ENCODE results near the gene TMC4.
"Not testable (repeated sequence)": the region's sequence is repeated elsewhere in the genome, so short reads cannot be mapped to it uniquely, and the experiment has no call there.

Gene TMC4, protein sequence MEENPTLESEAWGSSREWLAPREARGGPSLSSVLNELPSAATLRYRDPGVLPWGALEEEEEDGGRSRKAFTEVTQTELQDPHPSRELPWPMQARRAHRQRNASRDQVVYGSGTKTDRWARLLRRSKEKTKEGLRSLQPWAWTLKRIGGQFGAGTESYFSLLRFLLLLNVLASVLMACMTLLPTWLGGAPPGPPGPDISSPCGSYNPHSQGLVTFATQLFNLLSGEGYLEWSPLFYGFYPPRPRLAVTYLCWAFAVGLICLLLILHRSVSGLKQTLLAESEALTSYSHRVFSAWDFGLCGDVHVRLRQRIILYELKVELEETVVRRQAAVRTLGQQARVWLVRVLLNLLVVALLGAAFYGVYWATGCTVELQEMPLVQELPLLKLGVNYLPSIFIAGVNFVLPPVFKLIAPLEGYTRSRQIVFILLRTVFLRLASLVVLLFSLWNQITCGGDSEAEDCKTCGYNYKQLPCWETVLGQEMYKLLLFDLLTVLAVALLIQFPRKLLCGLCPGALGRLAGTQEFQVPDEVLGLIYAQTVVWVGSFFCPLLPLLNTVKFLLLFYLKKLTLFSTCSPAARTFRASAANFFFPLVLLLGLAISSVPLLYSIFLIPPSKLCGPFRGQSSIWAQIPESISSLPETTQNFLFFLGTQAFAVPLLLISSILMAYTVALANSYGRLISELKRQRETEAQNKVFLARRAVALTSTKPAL

GRCh38 chr19:54172471-54173358 lies at the start of gene TMC4:
Gene TMC4 (minus strand): TSS chr19:54173160. CDS start chr19:54173117, 43 bp downstream.
- peak; percentile 36 for DNase-seq
- Mint-ChIP-seq H3K4me1 (peaks cover 6% of the 10 kb centered on the region), H3K9me3 (no peaks in the 10 kb centered on the region), H3K36me3 (peaks cover 1% of the 10 kb centered on the region), H3K27ac (no peak within 1 kb of the TSS), H3K4me3 (no peak within 1 kb of the TSS), H3K27me3 (peaks cover 15% of the 10 kb centered on the region)
- CTCF ChIA-PET = interaction anchor here (2.0 kb wide), 1 partner anchor 93 kb away, joined by 5 read pairs; no protein-coding TSS in a partner anchor

DNA sequence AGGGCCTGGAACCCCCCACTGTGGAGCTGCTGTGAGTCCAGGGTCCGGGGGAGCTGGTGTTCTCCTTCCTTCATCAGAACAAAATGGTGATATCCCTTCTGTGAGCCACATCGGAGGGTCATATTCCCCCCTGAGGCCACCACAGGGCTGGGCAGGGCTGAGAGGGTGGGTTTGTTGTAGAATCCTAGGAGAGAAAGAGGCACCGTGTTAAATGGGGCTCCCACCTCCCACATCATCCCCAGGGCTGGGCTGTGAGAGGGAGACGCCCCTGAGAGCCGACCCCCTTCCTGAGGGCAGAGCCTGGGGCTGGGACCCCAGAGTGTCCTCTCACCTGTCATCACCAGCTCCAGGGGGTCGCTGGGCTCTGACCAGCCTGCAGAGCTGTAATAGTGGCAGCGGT lies 49.0 kb upstream of the TMC4 start:
- H3K36me3 Mint-ChIP-seq, H3K4me3 Mint-ChIP-seq, CTCF ChIA-PET, DNase-seq, H3K27ac Mint-ChIP-seq, H3K9me3 Mint-ChIP-seq: not testable (repeated sequence)
- Mint-ChIP-seq H3K27me3 (peaks cover 18% of the 10 kb centered on the region), H3K4me1 (peaks cover 16% of the 10 kb centered on the region)

- H3K36me3 Mint-ChIP-seq, DNase-seq, H3K27ac Mint-ChIP-seq, H3K4me3 Mint-ChIP-seq, CTCF ChIA-PET, H3K9me3 Mint-ChIP-seq: not testable (repeated sequence)
- peaks cover 18% of the 10 kb centered on the region for H3K27me3 Mint-ChIP-seq
- H3K4me1 Mint-ChIP-seq = peaks cover 16% of the 10 kb centered on the region
These were observed 46.7 kb upstream of the TMC4 start for GRCh38 chr19:54219702-54220101.

DNA sequence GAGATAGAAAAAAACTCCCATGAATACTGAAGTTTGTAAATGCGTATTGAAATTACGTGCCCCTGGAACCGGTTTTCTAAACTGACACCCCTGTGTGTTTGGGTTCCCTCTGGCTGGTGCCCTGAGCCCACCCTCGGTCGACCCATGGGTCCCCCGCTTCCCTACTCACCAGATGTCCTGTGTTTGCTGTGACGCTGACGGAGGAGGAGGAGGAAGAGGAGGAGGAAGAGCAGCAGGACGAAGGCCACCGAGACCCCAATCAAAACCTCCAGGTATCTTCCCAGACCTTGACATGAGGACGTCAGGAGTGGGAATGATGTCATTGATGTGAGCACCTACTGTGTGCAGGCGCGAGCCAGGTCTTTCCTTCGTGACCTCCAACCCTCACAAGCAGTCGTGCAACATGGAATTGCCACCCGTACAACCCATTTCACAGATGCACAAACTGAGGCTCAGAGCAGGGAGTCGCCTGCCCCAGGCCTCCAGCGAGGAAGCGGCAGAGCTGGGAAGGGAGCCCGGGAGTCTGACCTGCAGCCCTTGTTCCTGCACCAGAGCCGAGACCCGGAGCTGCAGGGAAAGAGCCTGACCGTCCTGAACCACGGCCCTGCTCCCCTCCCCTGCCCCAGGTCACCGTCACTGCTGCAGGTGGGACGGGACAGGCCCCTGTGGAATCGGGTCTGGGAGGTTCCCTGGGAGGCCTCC lies 46.2 kb upstream of the TMC4 start:
- DNase-seq = no peak
- peaks cover 16% of the 10 kb centered on the region for H3K4me1 Mint-ChIP-seq
- H3K27ac Mint-ChIP-seq = no peak overlapping the region
- H3K9me3 Mint-ChIP-seq = no peaks in the 10 kb centered on the region
- peaks cover 17% of the 10 kb centered on the region for H3K27me3 Mint-ChIP-seq
- H3K36me3 Mint-ChIP-seq = peaks cover 6% of the 10 kb centered on the region
- CTCF ChIA-PET = interaction anchor here (0.9 kb wide), 1 partner anchor 10 kb away, joined by 3 read pairs; no protein-coding TSS in a partner anchor
- H3K4me3 Mint-ChIP-seq = no peak overlapping the region

DNA sequence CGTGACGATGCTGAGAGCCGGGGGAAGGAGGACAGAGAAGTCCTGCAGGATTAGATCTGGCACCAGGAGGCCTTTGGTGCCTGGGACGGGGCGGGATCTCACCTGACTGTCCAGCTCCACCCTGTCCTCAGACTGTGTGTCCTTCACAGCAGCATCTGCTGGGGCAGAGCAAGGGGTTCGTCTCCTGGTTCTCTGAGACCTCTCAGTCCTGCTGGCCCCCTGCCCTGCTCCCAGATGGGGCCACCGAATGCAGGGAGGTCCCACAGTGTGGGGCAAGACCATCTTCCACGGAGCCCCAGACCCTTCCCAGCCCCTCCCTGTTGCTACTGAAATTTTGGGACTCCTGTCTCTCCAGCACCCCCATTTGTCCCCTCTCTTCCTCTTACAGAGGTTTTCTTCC lies 45.3 kb upstream of the TMC4 start:
- H3K4me1 Mint-ChIP-seq = peaks cover 9% of the 10 kb centered on the region
- H3K27me3 Mint-ChIP-seq = peaks cover 9% of the 10 kb centered on the region
- no peak for DNase-seq
- peaks cover 7% of the 10 kb centered on the region for H3K36me3 Mint-ChIP-seq
- H3K4me3 Mint-ChIP-seq = no peak overlapping the region
- no peaks in the 10 kb centered on the region for H3K9me3 Mint-ChIP-seq
- no peak overlapping the region for H3K27ac Mint-ChIP-seq
- CTCF ChIA-PET = interaction anchor here (0.9 kb wide), 1 partner anchor 11 kb away, joined by 3 read pairs; no protein-coding TSS in a partner anchor

- H3K4me1 Mint-ChIP-seq, H3K27ac Mint-ChIP-seq, H3K9me3 Mint-ChIP-seq, CTCF ChIA-PET, DNase-seq, H3K36me3 Mint-ChIP-seq, H3K4me3 Mint-ChIP-seq, H3K27me3 Mint-ChIP-seq: not testable (repeated sequence)
These were observed 44.7 kb upstream of the TMC4 start for GRCh38 chr19:54217517-54218247.

DNA sequence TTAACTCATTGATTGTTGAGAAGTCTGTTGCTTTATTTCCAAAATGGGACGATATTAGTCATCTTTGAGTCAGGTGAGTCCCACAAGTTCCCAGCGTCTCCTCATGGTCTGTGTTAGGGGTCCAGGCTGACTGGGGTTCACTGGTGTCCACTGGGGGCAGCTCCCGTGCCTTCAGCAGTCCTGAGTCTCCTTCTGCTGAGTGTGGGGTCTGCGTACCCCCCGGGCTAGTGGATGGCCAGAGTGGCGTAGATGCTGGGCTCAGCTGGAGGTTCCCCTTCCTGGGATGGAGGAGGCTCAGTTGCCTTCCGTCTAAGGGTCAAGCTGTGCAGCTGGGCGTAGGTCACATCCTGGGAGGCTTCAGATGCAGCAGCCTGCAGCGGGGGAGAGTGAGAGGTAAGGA lies 43.9 kb upstream of the TMC4 start:
- Mint-ChIP-seq H3K4me3 (no peak overlapping the region), H3K36me3 (peaks cover 10% of the 10 kb centered on the region), H3K4me1 (peaks cover 2% of the 10 kb centered on the region), H3K9me3 (no peaks in the 10 kb centered on the region), H3K27me3 (no peaks in the 10 kb centered on the region), H3K27ac (no peak overlapping the region)
- CTCF ChIA-PET = no interaction called here
- DNase-seq = no peak

DNA sequence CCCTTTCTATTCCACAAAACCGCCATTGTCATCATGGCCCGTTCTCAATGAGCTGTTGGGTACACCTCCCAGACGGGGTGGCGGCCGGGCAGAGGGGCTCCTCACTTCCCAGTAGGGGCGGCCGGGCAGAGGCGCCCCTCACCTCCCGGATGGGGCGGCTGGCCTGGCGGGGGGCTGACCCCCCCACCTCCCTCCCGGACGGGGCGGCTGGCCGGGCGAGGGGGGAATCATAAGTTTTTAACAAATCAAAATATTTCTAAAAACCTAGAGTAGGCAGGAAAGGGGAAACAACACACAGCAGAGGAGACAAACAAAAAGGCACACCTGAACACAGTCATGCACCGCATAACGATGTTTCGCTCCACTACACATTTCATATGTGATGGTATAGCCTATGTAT lies 41.8 kb upstream of the TMC4 start:
- H3K36me3 Mint-ChIP-seq = peaks cover 23% of the 10 kb centered on the region
- H3K4me3 Mint-ChIP-seq, H3K27ac Mint-ChIP-seq, H3K9me3 Mint-ChIP-seq, DNase-seq, H3K27me3 Mint-ChIP-seq, CTCF ChIA-PET: not testable (repeated sequence)
- H3K4me1 Mint-ChIP-seq = peaks cover 20% of the 10 kb centered on the region

DNA sequence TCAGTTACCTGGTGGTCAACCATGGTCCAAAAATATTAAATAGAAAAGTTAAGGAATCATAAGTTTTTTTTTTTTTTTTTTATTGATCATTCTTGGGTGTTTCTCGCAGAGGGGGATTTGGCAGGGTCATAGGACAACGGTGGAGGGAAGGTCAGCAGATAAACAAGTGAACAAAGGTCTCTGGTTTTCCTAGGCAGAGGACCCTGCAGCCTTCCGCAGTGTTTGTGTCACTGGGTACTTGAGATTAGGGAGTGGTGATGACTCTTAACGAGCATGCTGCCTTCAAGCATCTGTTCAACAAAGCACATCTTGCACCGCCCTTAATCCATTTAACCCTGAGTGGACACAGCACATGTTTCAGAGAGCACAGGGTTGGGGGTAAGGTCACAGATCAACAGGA lies 41.3 kb upstream of the TMC4 start:
- H3K4me3 Mint-ChIP-seq, H3K27me3 Mint-ChIP-seq, DNase-seq, CTCF ChIA-PET, H3K27ac Mint-ChIP-seq, H3K9me3 Mint-ChIP-seq: not testable (repeated sequence)
- H3K36me3 Mint-ChIP-seq = peaks cover 23% of the 10 kb centered on the region
- peaks cover 25% of the 10 kb centered on the region for H3K4me1 Mint-ChIP-seq

DNA sequence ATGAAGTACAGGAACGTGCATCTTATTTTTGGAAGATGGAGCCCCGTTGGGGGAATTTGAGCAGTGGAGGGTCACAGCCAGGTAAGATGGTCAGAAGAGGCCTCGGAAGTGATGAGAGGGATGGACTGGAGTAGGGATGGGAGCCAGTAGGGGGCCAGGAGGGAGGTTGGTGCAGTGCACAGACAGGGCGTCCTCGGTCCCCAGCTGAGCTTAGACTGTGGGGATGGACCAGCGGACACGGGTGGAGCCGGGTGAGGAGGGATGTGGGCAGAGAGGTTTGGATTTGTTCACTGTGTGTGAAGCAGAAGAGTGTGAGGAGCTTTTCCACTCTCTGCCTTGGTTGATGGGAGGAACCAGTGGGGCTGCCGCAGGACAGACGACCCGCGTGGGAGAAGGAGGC lies 38.3 kb upstream of the TMC4 start:
- Mint-ChIP-seq H3K27me3 (no peaks in the 10 kb centered on the region), H3K9me3 (no peaks in the 10 kb centered on the region), H3K36me3 (peaks cover 43% of the 10 kb centered on the region), H3K27ac (peak overlapping the region; percentile 77), H3K4me3 (no peak overlapping the region), H3K4me1 (peaks cover 55% of the 10 kb centered on the region)
- CTCF ChIA-PET = interaction anchor here (0.6 kb wide), 1 partner anchor 93 kb away, joined by 3 read pairs; no protein-coding TSS in a partner anchor
- DNase-seq = no peak

DNA sequence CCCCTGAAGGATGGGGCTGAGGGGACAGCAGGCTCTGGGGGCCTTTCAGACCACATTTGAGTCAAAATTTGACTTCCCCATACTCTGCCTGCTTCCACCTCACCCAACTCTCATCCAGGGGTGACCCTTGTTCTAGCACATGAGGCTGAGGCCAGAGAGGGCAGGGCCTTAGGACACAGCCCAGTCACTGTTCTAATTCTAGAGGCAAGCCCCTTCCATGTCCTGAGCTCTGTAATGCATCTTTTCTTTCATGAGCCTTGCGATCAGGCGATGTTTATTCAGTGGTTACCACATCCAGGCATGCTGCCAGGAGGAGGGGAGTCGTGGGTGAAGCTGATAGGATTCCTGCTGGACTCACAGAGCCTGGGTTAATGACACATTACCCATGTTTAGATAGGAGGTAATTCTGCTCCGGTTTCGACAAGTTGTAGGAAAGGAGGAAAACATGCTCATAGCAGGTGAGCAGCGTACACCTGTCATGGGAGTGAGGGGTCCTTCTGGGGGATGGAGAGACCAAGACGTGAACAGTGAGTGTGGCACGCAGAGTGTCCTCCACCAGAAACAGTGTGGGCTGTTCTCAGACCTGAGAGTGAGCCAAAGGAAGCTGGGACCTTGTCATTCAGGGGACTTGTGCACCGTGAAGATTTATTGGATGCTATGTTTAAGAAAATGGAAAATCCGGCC lies 37.0 kb upstream of the TMC4 start:
- H3K36me3 Mint-ChIP-seq = peaks cover 53% of the 10 kb centered on the region
- H3K4me3 Mint-ChIP-seq = peak overlapping the region; percentile 1
- no peak for DNase-seq

DNA sequence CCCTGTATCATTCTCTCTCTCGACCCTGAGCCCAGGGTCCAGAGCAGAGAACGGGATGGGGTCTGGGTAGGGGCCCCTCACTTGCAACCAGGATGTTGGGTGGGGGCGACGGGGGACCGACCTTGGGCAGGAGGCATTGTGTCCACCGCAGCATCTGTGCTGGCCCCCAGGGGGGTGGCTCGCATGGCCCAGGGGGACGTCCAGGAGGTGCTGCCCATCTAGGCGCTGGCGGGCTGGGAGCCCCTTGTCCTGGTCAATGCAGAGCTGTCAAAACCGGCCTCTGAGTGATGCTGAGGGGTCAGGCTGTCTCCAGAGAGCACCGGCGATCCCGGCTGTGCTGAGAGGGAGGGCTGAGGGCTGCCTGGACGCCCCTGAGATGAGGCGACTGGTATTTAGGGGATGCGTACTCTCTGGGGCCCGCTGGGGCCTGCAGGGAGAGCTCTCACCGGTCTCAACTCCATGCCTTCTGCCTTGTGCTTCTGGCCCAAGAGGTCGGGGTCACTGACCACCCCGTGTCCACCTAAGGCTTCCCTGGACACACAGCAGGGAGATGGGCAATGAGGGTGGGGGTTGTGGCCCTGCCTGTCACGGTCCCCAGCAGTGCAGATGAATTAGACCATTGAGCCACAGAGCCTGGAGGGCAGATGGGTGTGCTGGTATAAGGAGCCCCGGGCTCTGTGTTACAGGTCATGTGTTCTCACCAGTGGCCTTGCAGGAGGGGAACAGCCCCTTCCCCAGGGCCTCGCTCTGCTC lies 36.3 kb upstream of the TMC4 start:
- no peaks in the 10 kb centered on the region for H3K9me3 Mint-ChIP-seq
- no peak for DNase-seq
- H3K36me3 Mint-ChIP-seq = peaks cover 60% of the 10 kb centered on the region
- no peak overlapping the region for H3K4me3 Mint-ChIP-seq
- CTCF ChIA-PET = interaction anchor here (0.7 kb wide), 1 partner anchor 20 kb away, joined by 4 read pairs; the partner anchor contains the start of gene MBOAT7
- H3K27ac Mint-ChIP-seq = no peak overlapping the region
- H3K27me3 Mint-ChIP-seq = no peaks in the 10 kb centered on the region
- H3K4me1 Mint-ChIP-seq = peaks cover 75% of the 10 kb centered on the region

More for the DNA sequence above, 37.0 kb upstream of the TMC4 start:
- CTCF ChIA-PET = interaction anchor here (0.7 kb wide), 1 partner anchor 21 kb away, joined by 4 read pairs; the partner anchor contains the start of gene MBOAT7
- H3K27me3 Mint-ChIP-seq = no peaks in the 10 kb centered on the region
- no peaks in the 10 kb centered on the region for H3K9me3 Mint-ChIP-seq
- H3K27ac Mint-ChIP-seq = peak overlapping the region; percentile 77
- peaks cover 68% of the 10 kb centered on the region for H3K4me1 Mint-ChIP-seq
